Fibroblast of skin of back (primary cell): Measurements from ENCODE around the gene BST2. TPM values are rescaled to one million over a fixed set of nuclear protein-coding genes. Genes with fewer than 3 reads are reported as not detected.

Experiments
- DNase-seq: peaks from one replicate; pipeline ENCODE4 v3.0.0-alpha.2; 2013
- polyA plus RNA-seq, 2 experiments: library from polyadenylated mRNA; unstranded; fragments of 120-200 nt; gene quantifications; one replicate each; pipeline ENCODE4 v1.2.1, GENCODE V29; 2013; ENCODE audit not compliant: insufficient read length in 2 of 2

BST2 gene, protein sequence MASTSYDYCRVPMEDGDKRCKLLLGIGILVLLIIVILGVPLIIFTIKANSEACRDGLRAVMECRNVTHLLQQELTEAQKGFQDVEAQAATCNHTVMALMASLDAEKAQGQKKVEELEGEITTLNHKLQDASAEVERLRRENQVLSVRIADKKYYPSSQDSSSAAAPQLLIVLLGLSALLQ
- 0.26 TPM for polyA plus RNA-seq (2013, experiment 1 of 2; ENCODE audit: insufficient read length)
- polyA plus RNA-seq (2013, experiment 2 of 2; ENCODE audit: insufficient read length) = 0.17 TPM

DNA sequence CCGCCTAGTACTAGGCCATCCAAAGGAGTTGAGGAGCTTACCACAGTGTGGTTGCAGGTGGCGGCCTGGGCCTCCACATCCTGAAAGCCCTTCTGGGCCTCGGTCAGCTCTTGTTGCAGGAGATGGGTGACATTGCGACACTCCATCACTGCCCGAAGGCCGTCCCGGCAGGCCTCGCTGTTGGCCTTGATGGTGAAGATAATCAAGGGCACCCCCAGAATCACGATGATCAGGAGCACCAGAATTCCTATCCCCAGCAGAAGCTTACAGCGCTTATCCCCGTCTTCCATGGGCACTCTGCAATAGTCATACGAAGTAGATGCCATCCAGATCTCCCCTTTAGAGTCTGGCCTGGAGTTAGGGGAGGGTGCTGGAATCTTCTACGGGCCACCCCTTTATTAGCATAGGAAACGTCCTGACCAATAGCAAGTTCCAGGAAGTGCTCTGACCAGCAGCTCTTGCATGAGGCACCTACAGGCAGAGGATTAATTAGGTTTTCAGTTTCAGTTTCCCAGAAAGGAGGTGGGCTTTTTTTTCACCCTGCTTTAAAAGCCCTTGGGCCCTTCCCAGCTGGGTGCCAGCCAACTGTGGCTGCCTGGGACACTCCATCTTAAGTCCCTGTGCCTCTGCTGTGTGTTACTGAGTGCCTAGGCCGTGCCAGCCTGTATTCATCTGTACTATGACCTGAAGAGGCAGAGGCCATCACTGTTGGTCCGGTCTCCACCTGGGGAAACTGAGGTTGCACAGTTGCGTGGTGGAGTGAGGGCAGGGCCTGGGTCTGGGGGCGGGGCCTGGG, at the start of gene BST2:
TSS of gene BST2 (minus strand) at position 381 of the 796 bp plus-strand sequence. CDS start at position 326, 55 bp downstream.
- no peak for DNase-seq

DNA sequence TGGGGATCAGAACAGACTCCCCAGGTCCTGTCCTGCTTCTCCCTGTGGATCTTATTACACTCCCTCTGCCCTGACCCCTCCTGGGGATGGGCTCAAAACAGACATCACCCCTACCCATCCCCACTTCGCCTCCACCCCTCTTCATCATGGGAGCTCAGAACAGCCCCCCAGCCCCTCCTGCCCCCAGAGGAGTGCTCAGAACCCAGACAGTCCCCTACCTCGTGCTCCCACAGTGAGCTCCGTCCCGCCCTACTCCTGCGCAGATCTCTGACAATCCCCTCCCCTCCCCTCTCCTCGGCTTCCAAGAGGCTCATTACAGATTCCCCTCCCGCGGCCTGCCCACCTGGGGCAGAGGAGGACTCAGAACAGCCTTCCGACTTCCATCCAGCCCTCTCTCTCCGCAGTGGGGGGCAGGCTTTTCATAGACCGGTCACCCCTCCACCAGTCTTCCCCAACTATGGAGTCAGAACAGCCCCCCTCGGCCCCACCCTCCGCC, 49.2 kb upstream of the BST2 start:
- no peak for DNase-seq

DNA sequence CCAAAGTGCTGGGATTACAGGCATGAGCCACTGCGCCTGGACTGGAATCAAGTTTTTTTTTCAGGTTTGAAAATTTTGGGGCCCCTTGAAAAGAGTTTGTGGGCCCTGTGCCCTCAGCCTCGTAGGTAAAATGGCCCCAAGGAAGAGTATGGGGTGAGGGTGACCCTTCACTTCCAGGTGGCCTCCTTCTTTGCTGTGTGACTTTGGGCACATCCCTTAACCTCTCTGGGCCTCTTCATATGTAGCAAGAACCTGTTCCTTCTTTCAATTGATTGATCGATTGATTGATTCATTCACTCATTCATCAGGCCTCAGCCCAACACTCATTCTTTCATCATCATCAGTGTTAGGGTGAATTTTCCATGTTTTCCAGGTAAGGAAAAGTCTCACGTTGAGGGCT, 46.4 kb upstream of the BST2 start:
- no peak for DNase-seq

DNA sequence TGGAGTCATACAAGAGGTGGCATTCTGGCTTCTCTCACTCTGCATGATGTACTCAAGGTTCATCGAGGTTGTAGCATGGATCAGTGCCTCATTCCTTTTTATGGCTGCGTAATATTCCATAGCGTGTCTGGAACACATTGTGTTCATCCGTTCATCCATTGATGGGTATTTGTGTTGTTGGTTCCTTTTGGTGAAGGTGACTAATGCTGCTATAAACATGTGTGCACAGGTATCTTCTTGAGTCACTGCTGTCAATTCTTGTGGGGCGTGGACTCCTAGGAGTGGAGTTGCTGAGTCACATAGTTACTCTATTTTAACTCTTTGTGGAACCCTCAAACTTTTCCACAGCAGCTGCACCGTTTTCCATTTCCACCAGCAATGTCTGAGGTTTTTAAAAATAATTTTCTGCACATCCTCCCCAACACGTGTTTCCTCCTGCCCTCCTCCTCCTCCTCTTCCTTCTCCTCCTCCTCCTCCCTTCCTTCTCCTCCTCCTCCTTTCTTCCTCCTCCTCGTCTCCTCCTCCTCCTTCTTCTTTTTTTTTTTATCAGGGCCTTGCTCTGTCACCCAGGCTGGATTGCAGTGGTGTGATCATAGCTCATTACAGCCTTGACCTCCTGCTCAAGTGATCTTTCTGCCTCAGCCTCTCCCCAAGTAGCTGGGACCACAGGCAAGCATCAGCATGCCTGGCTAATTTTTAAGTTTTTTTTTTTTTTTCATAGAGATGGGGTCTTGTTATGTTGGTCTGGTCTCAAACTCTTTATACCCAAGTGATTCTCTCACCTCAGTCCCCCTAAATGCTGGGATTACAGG, 45.0 kb upstream of the BST2 start:
- DNase-seq = no peak

DNA sequence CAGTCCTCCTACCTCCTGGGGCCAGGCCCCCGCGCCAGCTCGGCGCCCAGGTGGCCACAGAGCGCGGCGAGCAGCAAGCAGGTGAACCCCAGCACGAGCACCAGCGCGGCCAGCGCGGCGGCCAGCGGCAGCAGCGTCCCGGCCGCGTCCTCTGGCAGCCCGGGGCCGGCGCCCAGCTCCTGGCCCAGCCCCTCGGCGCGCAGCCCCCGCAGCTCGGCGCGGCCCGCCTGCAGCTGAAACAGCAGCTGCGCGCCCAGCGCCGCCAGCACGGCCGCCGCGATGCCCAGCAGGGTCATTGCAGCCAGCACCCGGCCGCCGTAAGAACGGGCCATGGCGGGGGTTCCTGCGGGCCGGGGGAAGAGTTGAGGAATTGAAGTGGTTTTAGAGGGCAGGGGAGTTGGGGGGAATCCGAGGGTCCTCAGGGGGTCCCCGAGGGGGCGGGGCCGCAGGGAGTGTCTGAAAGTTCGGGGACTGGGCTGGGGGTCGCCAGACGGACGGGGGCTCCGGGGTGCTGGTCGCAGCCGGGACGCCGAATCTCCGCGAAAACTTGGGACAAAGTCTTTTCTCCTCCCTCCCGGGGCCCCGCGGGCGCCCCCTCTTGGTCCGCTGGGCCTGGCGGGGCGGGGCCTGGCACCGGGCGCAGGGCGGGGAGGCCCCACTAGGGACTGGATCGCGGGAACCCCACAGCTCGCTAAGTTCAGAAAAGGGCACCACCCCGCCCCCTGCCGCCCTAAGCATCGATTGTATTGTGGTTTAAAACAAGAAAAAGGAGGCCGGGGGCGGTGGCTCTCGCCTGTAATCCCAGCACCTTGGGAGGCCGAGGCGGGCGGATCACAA, 42.9 kb upstream of the BST2 start, which contains the start of gene TMEM221:
TSS of gene TMEM221 (minus strand) at position 538 of the 837 bp plus-strand sequence. CDS start at position 332, 206 bp downstream.
- peak; percentile 31 for DNase-seq

DNA sequence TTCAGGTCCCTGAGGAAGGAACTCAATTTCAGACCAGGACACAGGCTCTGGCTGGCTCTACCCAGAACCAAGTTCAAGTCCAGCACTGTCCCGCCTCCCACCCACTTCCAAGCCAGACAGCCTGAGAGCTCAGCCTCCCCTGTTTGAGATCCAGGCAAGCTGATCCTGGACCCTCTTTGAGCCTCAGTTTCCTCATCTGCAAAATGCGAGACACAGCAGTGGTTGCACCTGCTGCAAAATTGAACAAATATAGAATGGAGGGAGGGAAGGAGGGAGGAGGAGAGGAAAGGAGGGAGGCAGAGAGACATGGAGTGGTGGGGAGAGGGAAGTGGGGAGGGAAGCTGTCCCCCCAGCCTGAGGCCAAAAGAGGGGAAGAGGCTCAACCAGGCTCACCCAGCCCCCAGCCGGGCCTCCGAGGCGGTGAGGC, 42.3 kb upstream of the BST2 start:
- no peak for DNase-seq

DNA sequence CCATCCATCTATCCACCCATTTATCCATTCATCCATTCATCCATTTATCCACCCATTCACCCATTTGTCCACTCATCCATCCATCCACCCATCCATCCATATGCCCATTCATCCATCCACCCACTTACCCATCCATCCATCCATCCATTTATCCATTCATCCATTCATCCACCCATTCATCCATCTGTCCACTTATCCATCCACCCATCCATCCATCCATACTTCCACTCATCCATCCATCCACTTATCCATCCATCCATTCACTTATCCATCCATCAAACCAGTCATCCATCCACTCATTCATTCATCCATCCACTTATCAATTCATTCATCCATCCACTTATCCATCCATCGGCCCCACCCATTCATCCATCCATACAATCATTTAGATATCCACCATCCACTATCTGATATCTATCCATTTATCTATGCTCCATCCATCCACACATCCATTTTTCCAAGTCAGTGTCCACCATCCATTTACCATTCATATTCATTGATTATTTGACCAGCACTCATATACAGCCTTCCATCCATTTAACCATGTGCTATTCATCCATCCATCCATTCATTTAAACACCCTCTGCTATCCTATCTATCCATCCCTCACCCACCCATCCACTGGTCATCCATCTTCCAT, 40.2 kb upstream of the BST2 start:
- no peak for DNase-seq

DNA sequence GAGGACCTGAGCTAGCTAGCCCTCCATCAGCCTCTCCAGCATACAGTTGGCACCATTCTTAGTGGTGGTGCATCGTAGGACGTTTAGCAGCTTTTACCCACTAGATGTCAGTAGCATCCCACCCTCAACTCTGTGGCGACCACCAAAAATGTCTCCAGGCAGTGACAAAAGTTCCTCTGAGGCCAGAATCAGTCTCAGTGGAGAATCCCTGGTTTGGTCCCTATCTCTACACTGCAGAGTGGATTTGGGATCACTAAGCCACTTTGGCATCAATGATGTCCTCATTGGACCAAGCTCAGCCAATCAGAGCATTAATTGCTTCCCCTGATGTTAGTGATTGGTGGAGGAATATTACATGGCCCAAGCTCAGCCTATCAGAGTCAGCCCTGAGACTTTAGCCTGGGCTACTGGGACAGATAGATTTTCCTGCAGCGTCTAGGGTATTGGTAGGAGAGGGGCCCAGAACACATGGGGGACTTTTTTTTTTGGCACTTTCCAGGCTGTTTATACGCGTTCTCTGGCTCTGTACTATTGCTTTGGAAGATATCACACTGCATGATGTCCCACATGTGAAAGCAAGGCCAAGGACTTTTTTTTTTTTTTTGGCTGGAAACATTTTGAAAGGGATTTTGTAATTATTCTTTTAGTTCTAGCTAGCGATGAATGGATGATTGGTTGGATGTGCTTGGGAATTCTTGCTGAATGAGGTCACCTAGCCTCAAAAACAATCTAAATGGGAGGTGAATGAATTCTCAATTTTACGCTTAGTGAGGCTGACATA, 36.0 kb upstream of the BST2 start:
- no peak for DNase-seq

DNA sequence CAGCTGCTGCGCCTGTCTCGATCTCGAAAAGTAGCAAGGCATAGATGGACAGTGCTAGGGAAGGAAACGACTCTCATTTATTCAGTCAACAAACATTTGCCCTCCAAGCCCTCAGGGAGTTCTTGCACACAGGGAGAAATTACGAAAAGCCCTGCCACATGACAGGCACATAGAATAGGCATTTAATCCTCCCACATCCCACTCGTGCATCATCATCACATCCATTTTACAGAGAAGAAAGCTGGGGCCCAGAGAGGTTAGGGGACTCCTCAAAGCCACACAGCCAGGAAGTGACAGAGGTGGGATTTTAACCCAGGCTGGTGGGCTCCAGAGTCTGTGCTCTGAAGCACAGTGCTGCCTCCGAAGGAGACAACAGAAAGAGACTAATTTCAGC, 31.4 kb upstream of the BST2 start:
- no peak for DNase-seq

DNA sequence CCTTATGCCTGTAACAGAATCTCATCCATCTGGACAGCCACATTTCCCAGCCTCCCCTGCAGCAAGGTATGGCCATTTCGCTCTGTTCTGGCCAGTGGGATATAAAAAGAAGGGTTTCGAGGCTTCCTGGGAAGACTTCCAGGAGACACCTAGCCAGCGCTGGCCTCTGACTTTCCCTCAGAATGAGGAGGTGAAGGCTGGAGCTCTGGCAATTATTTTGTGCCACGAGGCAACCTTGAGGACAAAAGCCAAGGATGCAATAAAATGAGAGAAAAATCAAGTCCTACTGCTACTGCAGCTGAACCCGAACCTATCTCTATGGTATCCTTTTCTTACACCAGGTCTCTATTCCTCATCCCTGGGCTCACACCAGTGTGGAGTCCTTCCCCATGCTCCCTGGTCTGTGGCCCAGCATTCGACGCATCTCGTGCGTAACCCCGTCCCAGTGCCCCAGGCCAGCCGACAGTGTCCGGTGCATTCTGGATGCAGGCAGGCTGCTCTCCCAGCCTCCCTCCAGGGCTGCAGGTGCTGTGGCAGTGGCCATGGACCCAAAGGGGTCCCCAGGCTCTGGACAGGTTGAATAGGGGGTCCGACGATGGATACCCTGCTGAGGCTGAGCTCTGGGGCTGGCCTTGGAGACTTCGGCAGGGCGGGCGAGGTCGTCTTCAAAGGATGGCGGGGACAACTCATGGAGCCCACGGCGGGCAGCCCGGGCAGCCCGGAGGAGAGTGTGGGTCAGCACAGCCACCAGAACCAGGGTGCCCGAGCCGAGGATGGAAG, 30.9 kb upstream of the BST2 start:
- no peak for DNase-seq

DNA sequence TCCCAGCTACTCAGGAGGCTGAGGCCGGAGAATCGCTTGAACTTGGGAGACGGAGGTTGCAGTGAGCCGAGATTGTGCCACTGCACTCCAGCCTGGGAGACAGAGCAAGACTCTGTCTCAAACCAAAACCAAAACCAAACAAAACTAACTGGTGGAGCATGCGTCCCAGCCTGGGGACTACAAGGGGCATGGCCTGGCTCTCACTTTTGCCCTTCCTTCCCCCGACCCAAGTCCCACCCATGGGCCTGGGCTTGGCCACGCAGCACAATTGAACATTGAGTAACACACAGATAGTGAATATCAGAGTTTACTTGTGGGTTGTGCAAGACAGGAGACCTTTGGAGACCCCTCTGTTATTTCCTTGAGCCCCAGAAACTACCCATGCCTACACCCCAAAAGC, 29.8 kb upstream of the BST2 start:
- no peak for DNase-seq

DNA sequence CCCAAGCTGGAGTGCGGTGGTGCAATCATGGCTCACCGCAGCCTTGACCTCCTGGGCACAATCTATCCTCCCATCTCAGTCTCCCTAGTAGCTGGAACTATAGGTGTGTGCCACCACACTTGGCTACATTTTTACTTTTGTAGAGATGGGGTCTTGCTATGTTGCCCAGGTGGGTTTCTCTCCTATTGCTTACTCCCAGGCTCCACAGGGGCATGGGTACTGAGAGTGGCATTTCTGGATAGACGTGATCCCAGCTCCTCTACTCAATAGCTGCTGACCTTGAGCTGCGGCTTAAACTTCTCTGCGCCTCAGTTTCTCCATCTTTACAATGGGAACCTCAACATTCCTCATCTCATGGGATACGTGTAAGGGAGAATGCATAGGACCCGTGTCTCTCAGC, 26.0 kb upstream of the BST2 start:
- no peak for DNase-seq

DNA sequence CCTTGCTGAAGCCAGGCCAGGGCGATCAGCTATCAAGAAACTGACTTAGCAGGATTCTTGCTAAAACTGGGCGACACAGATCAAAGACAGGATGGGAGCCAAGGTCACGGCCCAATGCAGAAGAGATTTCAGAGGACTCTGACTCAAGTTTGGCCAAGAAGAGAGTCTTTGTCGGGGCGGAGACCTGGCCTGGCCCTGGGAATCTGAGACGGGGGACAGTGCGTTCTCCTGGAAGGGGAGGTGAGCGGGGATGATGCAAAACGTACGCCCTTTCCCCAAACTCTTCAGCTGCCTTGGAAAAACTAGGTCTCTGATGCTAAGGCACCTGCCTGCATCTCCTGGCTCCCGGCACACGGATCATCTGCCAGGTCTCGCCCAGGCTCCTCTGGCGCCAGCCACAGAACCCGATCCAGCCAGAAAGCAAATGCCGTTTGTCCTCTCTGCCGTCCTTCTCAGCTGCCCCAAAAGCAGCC, 24.2 kb upstream of the BST2 start:
- DNase-seq = no peak

DNA sequence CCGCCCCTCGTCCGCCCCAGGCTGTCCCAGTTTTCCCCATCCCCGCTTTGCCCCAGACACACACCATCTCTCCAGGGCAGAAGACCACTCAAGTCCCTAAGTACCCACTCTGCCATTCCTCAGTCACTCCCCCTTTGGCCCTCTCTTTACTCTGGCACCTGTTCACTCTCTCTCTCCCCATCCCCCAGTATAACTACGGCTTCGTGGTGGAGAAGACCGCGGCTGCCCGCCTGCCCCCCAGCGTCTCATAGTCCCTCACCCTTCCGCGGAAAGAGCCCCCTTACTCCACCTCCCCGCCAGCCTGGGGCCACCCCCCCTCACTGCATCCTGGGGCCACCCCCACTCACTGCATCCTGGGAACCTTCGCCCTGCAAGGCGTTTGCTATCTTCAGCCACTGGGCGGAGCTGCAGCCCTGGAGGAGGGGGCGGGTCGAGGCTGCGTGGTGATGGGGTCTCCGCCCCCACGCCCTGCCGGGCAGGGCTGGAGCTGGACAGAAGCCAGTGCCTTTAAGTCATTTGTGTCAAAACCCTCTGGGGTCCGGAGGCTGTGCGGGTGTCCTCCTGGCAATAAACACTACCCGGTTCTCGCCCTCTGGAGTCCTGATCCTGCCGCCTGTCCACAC, 19.4 kb upstream of the BST2 start:
- peak; percentile 53 for DNase-seq

DNA sequence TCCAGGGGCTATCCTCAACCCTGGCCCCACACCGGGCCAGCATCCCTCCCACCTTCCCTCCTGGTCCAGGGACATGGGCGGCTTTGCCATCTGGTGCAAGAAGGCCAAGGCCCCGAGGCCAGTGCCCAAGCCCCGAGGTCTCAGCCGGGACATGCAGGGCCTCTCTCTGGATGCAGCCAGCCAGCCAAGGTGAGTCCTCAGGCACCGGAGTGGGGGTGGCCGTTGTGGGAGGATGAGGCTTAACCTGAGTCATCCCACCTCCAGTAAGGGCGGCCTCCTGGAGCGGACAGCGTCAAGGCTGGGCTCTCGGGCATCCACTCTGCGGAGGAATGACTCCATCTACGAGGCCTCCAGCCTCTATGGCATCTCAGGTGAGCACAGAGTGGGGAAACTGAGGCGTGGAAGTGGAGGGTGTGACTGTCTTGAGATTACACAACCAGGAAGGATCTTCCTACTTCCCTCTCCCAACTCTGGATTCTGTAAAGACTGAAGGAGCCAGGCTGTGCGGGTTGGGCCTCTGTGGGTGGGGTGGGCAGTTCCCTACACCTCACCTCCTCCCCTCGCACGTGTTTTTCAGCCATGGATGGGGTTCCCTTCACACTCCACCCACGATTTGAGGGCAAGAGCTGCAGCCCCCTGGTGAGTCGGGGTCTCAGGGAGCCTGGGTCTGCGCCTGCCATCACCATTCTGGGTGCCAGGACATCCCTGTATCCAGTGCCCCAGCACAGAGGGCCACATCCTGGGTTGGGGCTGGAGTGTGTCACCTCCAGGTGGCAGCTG, 18.2 kb upstream of the BST2 start:
- no peak for DNase-seq

DNA sequence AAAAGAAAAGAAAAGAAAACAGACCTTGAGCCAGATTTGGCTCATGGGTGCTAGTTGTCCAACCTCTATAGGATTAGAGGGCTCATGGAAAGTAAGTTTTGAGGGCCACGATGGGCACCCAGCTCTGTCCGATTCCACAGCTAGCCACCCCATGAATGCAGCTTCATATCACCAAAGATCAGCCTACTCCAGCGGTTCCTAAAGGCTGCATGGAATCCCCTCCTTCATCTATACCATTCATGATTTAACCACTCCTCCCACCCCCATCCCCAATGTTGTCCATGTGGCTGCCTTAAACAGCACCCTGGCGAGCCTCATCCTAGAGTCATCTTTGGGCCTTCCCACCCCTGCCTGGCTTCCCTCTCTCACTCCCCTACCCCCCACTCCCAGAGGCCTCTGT, 16.5 kb upstream of the BST2 start:
- DNase-seq = no peak

DNA sequence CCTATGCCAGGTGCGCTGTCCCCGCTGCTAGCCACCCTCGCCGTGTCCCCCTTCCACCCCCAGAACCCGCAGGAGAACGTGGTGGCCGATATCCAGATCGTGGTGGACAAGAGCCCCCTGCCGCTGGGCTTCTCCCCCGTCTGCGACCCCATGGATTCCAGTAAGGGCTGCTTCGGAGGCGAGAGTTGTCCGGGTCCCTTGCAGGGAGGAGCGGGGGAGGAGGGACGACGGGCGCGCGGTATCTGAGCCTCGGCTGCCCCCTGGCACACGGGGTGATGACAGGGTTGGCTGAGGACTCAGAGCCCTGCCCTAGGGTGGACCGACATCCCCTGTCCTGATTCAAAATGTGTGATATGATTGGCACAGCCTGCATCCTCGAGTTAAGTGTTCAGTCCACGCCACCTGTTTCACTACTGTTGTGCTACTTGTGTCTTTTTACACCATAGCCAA, 15.1 kb upstream of the BST2 start:
- DNase-seq = peak; percentile 22
